ENCODE results near the gene MAP2K2.

Gene MAP2K2

GRCh38 chr19:4090356-4091220 is 33.3 kb downstream of the MAP2K2 start:
- Histone ChIP-seq H3K4me3 (no peak overlapping the region), H3K27ac (no peak overlapping the region)
- no peak for TF ChIP-seq CTCF (IDR thresholded peaks at IDR 0.05)
- DNase-seq (ENCODE audit: low spot score) = no peak

- DNase-seq (ENCODE audit: low spot score) = no peak
- peak overlapping the region in 1 of 2 donors; percentile 37 for H3K27ac ChIP-seq
- H3K4me3 ChIP-seq = no peak overlapping the region
- TF ChIP-seq CTCF (IDR thresholded peaks at IDR 0.05) = no peak
Observed at GRCh38 chr19:4089946-4090345, 34.0 kb downstream of the MAP2K2 start.

GRCh38 chr19:4089400-4089908 is 34.5 kb downstream of the MAP2K2 start:
- peak overlapping the region; percentile 21 for H3K4me3 ChIP-seq

GRCh38 chr19:4088975-4089374 is 34.9 kb downstream of the MAP2K2 start:
- H3K27ac ChIP-seq = peak overlapping the region in 1 of 2 donors; percentile 37
- TF ChIP-seq CTCF (IDR thresholded peaks at IDR 0.05) = no peak
- DNase-seq (ENCODE audit: low spot score) = no peak
- peak overlapping the region; percentile 21 for H3K4me3 ChIP-seq

More at GRCh38 chr19:4089400-4089908, 34.5 kb downstream of the MAP2K2 start:
- H3K27ac ChIP-seq = peak overlapping the region in 1 of 2 donors; percentile 37
- DNase-seq (ENCODE audit: low spot score) = no peak
- TF ChIP-seq CTCF (IDR thresholded peaks at IDR 0.05) = no peak

GRCh38 chr19:4087787-4088679 is 35.9 kb downstream of the MAP2K2 start:
- H3K4me3 ChIP-seq = no peak overlapping the region
- DNase-seq (ENCODE audit: low spot score) = no peak
- H3K27ac ChIP-seq = no peak overlapping the region
- TF ChIP-seq CTCF (IDR thresholded peaks at IDR 0.05) = no peak

- no peak for DNase-seq (ENCODE audit: low spot score)
- no peak overlapping the region for H3K27ac ChIP-seq
- TF ChIP-seq CTCF (IDR thresholded peaks at IDR 0.05) = no peak
- no peak overlapping the region for H3K4me3 ChIP-seq
Observed at GRCh38 chr19:4086411-4086867, 37.5 kb downstream of the MAP2K2 start.

Measured in coronary artery (tissue), 2 donors.